ENCODE results near the gene NANOS2.
"Not testable (repeated sequence)": the region's sequence is repeated elsewhere in the genome, so short reads cannot be mapped to it uniquely, and the experiment has no call there.

The NANOS2 gene

GRCh38 chr19:45900738-45901431, 13.7 kb downstream of the NANOS2 start:
- DNase-seq, result peak in 3 of 42 donors; percentile 22 to 31 (median 25)
- intact Hi-C loops (cut with DNase I), result no loop called here

- DNase-seq, result no peak
- intact Hi-C loops (cut with DNase I), result no loop called here
Observed at GRCh38 chr19:45899919-45900589, 14.5 kb downstream of the NANOS2 start.

- intact Hi-C loops (cut with DNase I), result no loop called here
- DNase-seq, result no peak
Observed at GRCh38 chr19:45899253-45899652, 15.3 kb downstream of the NANOS2 start.

GRCh38 chr19:45897261-45897812, 17.2 kb downstream of the NANOS2 start:
- intact Hi-C loops (cut with DNase I), result no loop called here

GRCh38 chr19:45895983-45896599, 18.5 kb downstream of the NANOS2 start:
- intact Hi-C loops (cut with DNase I); DNase-seq: not testable (repeated sequence)

More at GRCh38 chr19:45897261-45897812, 17.2 kb downstream of the NANOS2 start:
- DNase-seq, result no peak

- no peak for DNase-seq
- intact Hi-C loops (cut with DNase I), result no loop called here
Observed at GRCh38 chr19:45895519-45895972, 19.0 kb downstream of the NANOS2 start.

- DNase-seq, result no peak
- intact Hi-C loops (cut with DNase I), result no loop called here
Observed at GRCh38 chr19:45890877-45891276, 23.7 kb downstream of the NANOS2 start.

- no peak for DNase-seq
- intact Hi-C loops (cut with DNase I), result loop anchor here (10.0 kb wide), 1 partner anchor 125 kb away; no protein-coding TSS in a partner anchor
Observed at GRCh38 chr19:45889210-45889885, 25.2 kb downstream of the NANOS2 start.

- intact Hi-C loops (cut with DNase I), result loop anchor here (2.0 to 10.0 kb wide), 2 partner anchors 24 to 128 kb away; partner anchors contain the start of gene SYMPK
- DNase-seq, result peak in 1 of 42 donors; percentile 28
Observed at GRCh38 chr19:45887200-45887710, 27.3 kb downstream of the NANOS2 start.

GRCh38 chr19:45886427-45887199, 28.0 kb downstream of the NANOS2 start:
- intact Hi-C loops (cut with DNase I), result loop anchor here (1.0 to 10.0 kb wide), 3 partner anchors 16 to 128 kb away; partner anchors contain the start of genes MYPOP and SYMPK
- peak; percentile 81 to 97 (median 92) for DNase-seq

- DNase-seq, result peak; percentile 89 to 98 (median 95)
- intact Hi-C loops (cut with DNase I), result loop anchor here (1.0 to 10.0 kb wide), 3 partner anchors 17 to 129 kb away; partner anchors contain the start of genes MYPOP and SYMPK
Observed at GRCh38 chr19:45885556-45886426, 28.8 kb downstream of the NANOS2 start, which contains the start of gene IRF2BP1. TSS of gene IRF2BP1 (minus strand) at chr19:45886141. CDS start at chr19:45885774, 367 bp downstream.

- DNase-seq, result peak in 1 of 42 donors; percentile 19
- intact Hi-C loops (cut with DNase I), result loop anchor here (10.0 kb wide), 1 partner anchor 130 kb away; no protein-coding TSS in a partner anchor
Observed at GRCh38 chr19:45884682-45885555, 29.7 kb downstream of the NANOS2 start.

GRCh38 chr19:45883881-45884681, 30.5 kb downstream of the NANOS2 start:
- no peak for DNase-seq
- intact Hi-C loops (cut with DNase I), result loop anchor here (2.0 to 10.0 kb wide), 2 partner anchors 15 to 131 kb away; no protein-coding TSS in a partner anchor

- DNase-seq, result no peak
- intact Hi-C loops (cut with DNase I), result loop anchor here (2.0 to 10.0 kb wide), 2 partner anchors 15 to 131 kb away; no protein-coding TSS in a partner anchor
Observed at GRCh38 chr19:45883586-45883880, 31.0 kb downstream of the NANOS2 start.
